Breast epithelium (tissue), 3 donors: ENCODE measurements around the gene RBBP8NL.

Source experiments
- CTCF ChIP-seq, 3 donors: fragments of 450-650 bp; IDR thresholded peaks; one replicate each; pipeline ENCODE4 v1.5.1; 2016 to 2017; ENCODE audit warnings: antibody characterized with exemption in 3 of 3, mild to moderate bottlenecking in 3 of 3, moderate library complexity in 3 of 3
- POLR2A ChIP-seq: fragments of 450-650 bp; IDR thresholded peaks from one replicate; pipeline ENCODE4 v1.6.1; 2016; ENCODE audit warnings: antibody characterized with exemption, mild to moderate bottlenecking, moderate library complexity
- POLR2AphosphoS5 ChIP-seq, 3 donors: sonication (generic); formaldehyde crosslinking; IDR thresholded peaks; one replicate each; pipeline ENCODE4 v1.6.1; 2017; ENCODE audit warnings: antibody characterized with exemption in 3 of 3

GRCh38 chr20:62391165-62392076 is 35.9 kb downstream of the RBBP8NL start:
- no peak for TF ChIP-seq POLR2A
- no peak for TF ChIP-seq CTCF (IDR thresholded peaks at IDR 0.05)
- no peak for TF ChIP-seq POLR2AphosphoS5 (IDR thresholded peaks at IDR 0.05)
